Measurements from ENCODE around the gene TBC1D19.

TBC1D19 gene

DNA sequence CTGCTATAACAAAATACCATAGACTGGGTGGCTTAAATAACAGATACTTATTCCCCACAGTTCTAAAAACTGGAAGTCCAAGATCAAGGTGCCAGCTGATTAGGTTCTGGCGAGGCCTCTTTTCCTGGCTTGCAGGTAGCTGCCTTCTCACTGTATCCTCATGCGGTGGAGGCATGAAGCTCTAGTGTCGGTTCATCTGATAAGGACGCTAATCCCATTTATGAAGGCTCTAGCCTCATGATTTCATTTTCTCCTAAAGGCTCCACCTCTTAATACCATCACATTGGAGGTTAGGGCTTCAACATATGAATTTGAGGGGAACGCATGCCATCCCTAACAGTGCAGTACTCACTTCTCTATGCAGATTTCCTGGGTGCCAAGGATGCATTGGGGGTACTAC lies 218.9 kb downstream of the TBC1D19 start:
- Histone ChIP-seq H2AFZ (ENCODE audit: low read length) (no peak overlapping the region), H3K27me3 (ENCODE audit: insufficient read depth, low read length) (no peaks in the 10 kb centered on the region), H3K9me3 (ENCODE audit: low read length) (no peaks in the 10 kb centered on the region), H3K36me3 (ENCODE audit: insufficient read depth, low read length) (no peaks in the 10 kb centered on the region), H3K79me2 (ENCODE audit: insufficient read depth, low read length) (no peaks in the 10 kb centered on the region), H3F3A (ENCODE audit: insufficient read depth, low read length) (no peaks in the 10 kb centered on the region), H3K9me2 (ENCODE audit: low read depth, low read length) (no peaks in the 10 kb centered on the region), H3K4me2 (ENCODE audit: low read length) (no peak overlapping the region), H4K20me1 (ENCODE audit: insufficient read depth, low read length) (no peaks in the 10 kb centered on the region), H3K9ac (ENCODE audit: low read length) (no peak overlapping the region), H3K27ac (ENCODE audit: low read depth, low read length, poor library complexity, severe bottlenecking) (no peak overlapping the region), H3K4me3 (ENCODE audit: low read depth, low read length, poor library complexity, severe bottlenecking) (no peak overlapping the region), H3K4me1 (ENCODE audit: insufficient read depth, low read length, severe bottlenecking) (peaks cover 9% of the 10 kb centered on the region)
- TF ChIP-seq EZH2 (IDR thresholded peaks at IDR 0.05; ENCODE audit: borderline replicate concordance, low read length) (no peak), CTCF (IDR thresholded peaks at IDR 0.05; ENCODE audit: low read length) (no peak)

DNA sequence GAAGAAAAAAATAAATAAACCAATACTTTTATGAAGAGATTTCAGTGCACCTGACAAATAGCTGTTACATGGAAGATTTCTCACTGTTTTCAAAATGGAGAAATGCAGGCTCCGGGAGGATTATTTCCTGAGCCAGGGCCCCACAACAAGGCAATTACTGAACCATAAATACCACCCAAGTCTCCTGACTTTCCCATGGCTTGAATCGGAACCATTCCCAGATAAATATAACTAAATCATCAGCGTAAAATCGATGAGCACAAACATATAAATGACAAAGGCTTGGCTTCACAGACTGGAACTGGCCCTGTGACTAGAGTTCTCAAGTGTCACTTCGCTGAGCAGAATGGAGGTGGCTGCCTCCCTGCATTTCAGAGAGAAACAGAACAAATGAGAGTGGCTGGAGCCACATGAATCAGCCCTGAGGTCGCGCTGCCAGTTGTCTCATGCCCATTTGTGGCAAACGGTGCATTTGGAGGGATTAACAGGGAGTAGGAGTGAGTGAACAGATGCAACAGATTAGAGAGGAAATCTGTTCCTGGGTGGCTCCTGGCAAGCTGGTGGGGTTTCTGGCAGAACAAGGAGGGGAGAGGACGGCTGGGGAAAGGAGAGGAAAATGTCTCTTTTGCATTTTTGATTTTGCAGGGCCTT lies 219.5 kb downstream of the TBC1D19 start:
- Histone ChIP-seq H3K9me3 (ENCODE audit: low read length) (no peaks in the 10 kb centered on the region), H3K4me2 (ENCODE audit: low read length) (no peak overlapping the region), H3F3A (ENCODE audit: insufficient read depth, low read length) (no peaks in the 10 kb centered on the region), H3K4me1 (ENCODE audit: insufficient read depth, low read length, severe bottlenecking) (peaks cover 9% of the 10 kb centered on the region), H2AFZ (ENCODE audit: low read length) (no peak overlapping the region), H4K20me1 (ENCODE audit: insufficient read depth, low read length) (no peaks in the 10 kb centered on the region), H3K4me3 (ENCODE audit: low read depth, low read length, poor library complexity, severe bottlenecking) (no peak overlapping the region), H3K36me3 (ENCODE audit: insufficient read depth, low read length) (no peaks in the 10 kb centered on the region), H3K9ac (ENCODE audit: low read length) (no peak overlapping the region), H3K79me2 (ENCODE audit: insufficient read depth, low read length) (no peaks in the 10 kb centered on the region), H3K27me3 (ENCODE audit: insufficient read depth, low read length) (no peaks in the 10 kb centered on the region), H3K27ac (ENCODE audit: low read depth, low read length, poor library complexity, severe bottlenecking) (no peak overlapping the region), H3K9me2 (ENCODE audit: low read depth, low read length) (no peaks in the 10 kb centered on the region)
- no peak for TF ChIP-seq CTCF (IDR thresholded peaks at IDR 0.05; ENCODE audit: low read length)
- no peak for TF ChIP-seq EZH2 (IDR thresholded peaks at IDR 0.05; ENCODE audit: borderline replicate concordance, low read length)

- H3K4me1 ChIP-seq (ENCODE audit: insufficient read depth, low read length, severe bottlenecking) = peaks cover 9% of the 10 kb centered on the region
- no peaks in the 10 kb centered on the region for H3F3A ChIP-seq (ENCODE audit: insufficient read depth, low read length)
- no peak for TF ChIP-seq EZH2 (IDR thresholded peaks at IDR 0.05; ENCODE audit: borderline replicate concordance, low read length)
- TF ChIP-seq CTCF (IDR thresholded peaks at IDR 0.05; ENCODE audit: low read length) = no peak
- H3K36me3 ChIP-seq (ENCODE audit: insufficient read depth, low read length) = no peaks in the 10 kb centered on the region
- no peaks in the 10 kb centered on the region for H3K79me2 ChIP-seq (ENCODE audit: insufficient read depth, low read length)
- no peaks in the 10 kb centered on the region for H3K9me2 ChIP-seq (ENCODE audit: low read depth, low read length)
- no peaks in the 10 kb centered on the region for H4K20me1 ChIP-seq (ENCODE audit: insufficient read depth, low read length)
- no peak overlapping the region for H3K4me2 ChIP-seq (ENCODE audit: low read length)
- no peak overlapping the region for H3K27ac ChIP-seq (ENCODE audit: low read depth, low read length, poor library complexity, severe bottlenecking)
- H3K9ac ChIP-seq (ENCODE audit: low read length) = no peak overlapping the region
- H2AFZ ChIP-seq (ENCODE audit: low read length) = no peak overlapping the region
- H3K9me3 ChIP-seq (ENCODE audit: low read length) = no peaks in the 10 kb centered on the region
- no peaks in the 10 kb centered on the region for H3K27me3 ChIP-seq (ENCODE audit: insufficient read depth, low read length)
- H3K4me3 ChIP-seq (ENCODE audit: low read depth, low read length, poor library complexity, severe bottlenecking) = no peak overlapping the region
These were observed 220.6 kb downstream of the TBC1D19 start for GRCh38 chr4:26804451-26804850.
